Neural progenitor cell (in vitro differentiated cells): ENCODE data around the gene COL24A1. TPM values are rescaled to one million over a fixed set of nuclear protein-coding genes. Genes with fewer than 3 reads are reported as not detected.
A peak's percentile ranks its signal among the peaks of the same experiment; 100 is the strongest.

Experiments used
- DNase-seq: peaks from one replicate; pipeline ENCODE4 v3.0.0-alpha.2; 2016; ENCODE audit warnings: low spot score
- H2AFZ ChIP-seq: fragments of 200-600 bp; sonication (generic); replicated peaks from 2 replicates; pipeline ENCODE4 v1.6.1; 2016; ENCODE audit warnings: antibody characterized with exemption
- H3F3A ChIP-seq: fragments of 200-600 bp; sonication (generic); 2 replicates; pipeline ENCODE4 v1.6.1; 2016; ENCODE audit warnings: antibody characterized with exemption, low read depth
- H3K27ac ChIP-seq: fragments of 200-600 bp; sonication (generic); 2 replicates; pipeline ENCODE4 v1.5.1; 2016; ENCODE audit warnings: mild to moderate bottlenecking
- H3K27me3 ChIP-seq: fragments of 200-600 bp; sonication (generic); 2 replicates; pipeline ENCODE4 v1.6.1; 2016; ENCODE audit warnings: mild to moderate bottlenecking, moderate library complexity
- H3K36me3 ChIP-seq: fragments of 200-600 bp; sonication (generic); 2 replicates; pipeline ENCODE4 v1.5.1; 2016
- H3K4me1 ChIP-seq: fragments of 200-600 bp; sonication (generic); 2 replicates; pipeline ENCODE4 v1.6.1; 2016; ENCODE audit warnings: mixed run types
- H3K4me2 ChIP-seq: fragments of 200-600 bp; sonication (generic); 2 replicates; pipeline ENCODE4 v1.6.1; 2016
- H3K4me3 ChIP-seq: fragments of 200-600 bp; sonication (generic); 2 replicates; pipeline ENCODE4 v1.5.1; 2016
- H3K79me2 ChIP-seq: fragments of 200-600 bp; sonication (generic); 2 replicates; pipeline ENCODE4 v1.6.1; 2016; ENCODE audit warnings: low read depth
- H3K9ac ChIP-seq: fragments of 200-600 bp; sonication (generic); 2 replicates; pipeline ENCODE4 v1.6.1; 2016
- H3K9me3 ChIP-seq: fragments of 200-600 bp; sonication (generic); 2 replicates; pipeline ENCODE4 v1.5.1; 2016; ENCODE audit warnings: low read depth
- H4K20me1 ChIP-seq: fragments of 200-600 bp; sonication (generic); 2 replicates; pipeline ENCODE4 v1.6.1; 2016; ENCODE audit warnings: low read depth
- H3K27ac Mint-ChIP-seq: 3 replicates; pipeline ENCODE4 v1.8.0; 2021; ENCODE audit warnings: mixed read lengths
- H3K27me3 Mint-ChIP-seq: 2 replicates; pipeline ENCODE4 v1.8.0; 2022; ENCODE audit warnings: low read depth, mild to moderate bottlenecking, inconsistent platforms, moderate library complexity, mixed read lengths; ENCODE audit not compliant: insufficient read depth
- H3K36me3 Mint-ChIP-seq: 3 replicates; pipeline ENCODE4 v1.8.0; 2021; ENCODE audit warnings: mixed read lengths
- H3K4me1 Mint-ChIP-seq: 3 replicates; pipeline ENCODE4 v1.8.0; 2021; ENCODE audit warnings: mixed read lengths
- H3K4me3 Mint-ChIP-seq: 3 replicates; pipeline ENCODE4 v1.8.0; 2021; ENCODE audit warnings: mild to moderate bottlenecking, moderate library complexity, mixed read lengths
- H3K9me3 Mint-ChIP-seq: 3 replicates; pipeline ENCODE4 v1.8.0; 2020; ENCODE audit warnings: mixed read lengths
- EZH2 ChIP-seq: fragments of 200-600 bp; sonication (generic); IDR thresholded peaks from 2 replicates; pipeline ENCODE4 v1.6.1; 2017; ENCODE audit warnings: antibody characterized with exemption, mild to moderate bottlenecking, moderate library complexity
- EZH2phosphoT487 ChIP-seq: fragments of 200-600 bp; sonication (generic); IDR thresholded peaks from 2 replicates; pipeline ENCODE4 v1.6.1; 2017; ENCODE audit warnings: antibody characterized with exemption
- total RNA-seq: library from RNA; depleted of rRNA; stranded (reverse); fragments of >200 nt; gene quantifications from 2 replicates; pipeline ENCODE4 v1.2.3, GENCODE V29; 2015; ENCODE audit warnings: low replicate concordance
- TF ChIP-seq, protein P1 (sequence below): fragments of 200-600 bp; sonication (generic); IDR thresholded peaks from 2 replicates; pipeline ENCODE4 v1.5.1; 2017; ENCODE audit warnings: antibody characterized with exemption, mild to moderate bottlenecking

Gene COL24A1
- total RNA-seq, 1 donor from 2014 or later, result not detected

DNA sequence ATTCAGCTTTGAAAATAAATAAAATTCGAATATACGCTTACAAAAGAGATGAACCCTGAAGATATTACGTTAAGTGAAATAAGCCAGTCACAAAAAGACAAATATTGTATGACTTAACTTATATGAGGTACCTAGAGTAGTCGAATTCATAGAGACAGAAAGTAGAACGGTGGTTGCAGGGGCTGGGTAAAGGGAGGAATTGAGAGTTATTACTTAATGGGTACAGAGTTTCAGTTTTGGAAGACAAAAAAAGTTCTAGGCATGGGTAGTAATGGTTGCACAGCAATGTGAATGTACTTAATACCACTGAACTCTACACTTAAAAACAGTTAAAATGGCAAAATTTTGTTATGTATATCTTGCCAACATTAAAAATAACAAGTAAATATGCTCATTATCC, 399.7 kb downstream of the COL24A1 start:
- no peaks in the 10 kb centered on the region for H3K36me3 Mint-ChIP-seq
- H3K27me3 Mint-ChIP-seq, result no peaks in the 10 kb centered on the region
- H3K4me3 ChIP-seq, result no peak overlapping the region
- H3K9me3 ChIP-seq, result no peaks in the 10 kb centered on the region
- TF ChIP-seq, protein P1, sequence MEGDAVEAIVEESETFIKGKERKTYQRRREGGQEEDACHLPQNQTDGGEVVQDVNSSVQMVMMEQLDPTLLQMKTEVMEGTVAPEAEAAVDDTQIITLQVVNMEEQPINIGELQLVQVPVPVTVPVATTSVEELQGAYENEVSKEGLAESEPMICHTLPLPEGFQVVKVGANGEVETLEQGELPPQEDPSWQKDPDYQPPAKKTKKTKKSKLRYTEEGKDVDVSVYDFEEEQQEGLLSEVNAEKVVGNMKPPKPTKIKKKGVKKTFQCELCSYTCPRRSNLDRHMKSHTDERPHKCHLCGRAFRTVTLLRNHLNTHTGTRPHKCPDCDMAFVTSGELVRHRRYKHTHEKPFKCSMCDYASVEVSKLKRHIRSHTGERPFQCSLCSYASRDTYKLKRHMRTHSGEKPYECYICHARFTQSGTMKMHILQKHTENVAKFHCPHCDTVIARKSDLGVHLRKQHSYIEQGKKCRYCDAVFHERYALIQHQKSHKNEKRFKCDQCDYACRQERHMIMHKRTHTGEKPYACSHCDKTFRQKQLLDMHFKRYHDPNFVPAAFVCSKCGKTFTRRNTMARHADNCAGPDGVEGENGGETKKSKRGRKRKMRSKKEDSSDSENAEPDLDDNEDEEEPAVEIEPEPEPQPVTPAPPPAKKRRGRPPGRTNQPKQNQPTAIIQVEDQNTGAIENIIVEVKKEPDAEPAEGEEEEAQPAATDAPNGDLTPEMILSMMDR, result no peak
- TF ChIP-seq EZH2phosphoT487 (no peak), EZH2 (no peak)
- H4K20me1 ChIP-seq, result no peaks in the 10 kb centered on the region
- no peak overlapping the region for H3K27ac Mint-ChIP-seq
- H3K36me3 ChIP-seq, result no peaks in the 10 kb centered on the region
- DNase-seq, result no peak
- no peak overlapping the region for H3K4me2 ChIP-seq
- no peaks in the 10 kb centered on the region for H3K4me1 ChIP-seq
- H3K4me3 Mint-ChIP-seq, result no peak overlapping the region
- H3F3A ChIP-seq, result no peaks in the 10 kb centered on the region
- H3K79me2 ChIP-seq, result no peaks in the 10 kb centered on the region
- H3K4me1 Mint-ChIP-seq, result no peaks in the 10 kb centered on the region
- H2AFZ ChIP-seq, result no peak overlapping the region
- H3K9ac ChIP-seq, result no peak overlapping the region
- no peaks in the 10 kb centered on the region for H3K9me3 Mint-ChIP-seq
- H3K27me3 ChIP-seq, result no peaks in the 10 kb centered on the region
- no peak overlapping the region for H3K27ac ChIP-seq

DNA sequence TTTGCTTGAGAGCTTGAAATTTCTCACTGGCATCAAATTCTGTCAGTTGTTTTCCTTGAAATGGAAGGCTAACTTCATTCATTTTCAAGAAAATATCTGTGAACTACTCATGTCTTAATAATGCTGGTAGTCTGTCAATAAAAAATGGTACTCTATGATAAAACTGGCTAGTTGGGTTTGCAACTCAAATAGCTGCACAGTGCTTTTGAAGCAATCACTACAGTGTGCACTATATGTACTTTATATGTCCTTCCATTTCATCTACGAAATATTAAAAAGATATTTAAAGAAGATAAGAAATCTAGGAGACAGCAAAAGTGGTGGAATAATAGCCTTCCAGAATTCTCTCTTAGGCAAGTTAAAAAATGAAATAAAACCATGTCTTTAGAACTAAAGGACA, 408.5 kb downstream of the COL24A1 start:
- Mint-ChIP-seq H3K27ac (no peak overlapping the region), H3K36me3 (no peaks in the 10 kb centered on the region), H3K4me1 (no peaks in the 10 kb centered on the region), H3K4me3 (no peak overlapping the region), H3K27me3 (peaks cover 2% of the 10 kb centered on the region), H3K9me3 (no peaks in the 10 kb centered on the region)
- no peak overlapping the region for H2AFZ ChIP-seq
- H3K27me3 ChIP-seq, result no peaks in the 10 kb centered on the region
- H3K4me1 ChIP-seq, result no peaks in the 10 kb centered on the region
- TF ChIP-seq, protein P1, result no peak
- no peak for TF ChIP-seq EZH2phosphoT487
- no peak for TF ChIP-seq EZH2
- H3K27ac ChIP-seq, result no peak overlapping the region
- no peak overlapping the region for H3K9ac ChIP-seq
- H3K36me3 ChIP-seq, result no peaks in the 10 kb centered on the region
- DNase-seq, result no peak
- no peak overlapping the region for H3K4me2 ChIP-seq
- H3K9me3 ChIP-seq, result no peaks in the 10 kb centered on the region
- no peak overlapping the region for H3K4me3 ChIP-seq
- H3F3A ChIP-seq, result no peaks in the 10 kb centered on the region
- no peaks in the 10 kb centered on the region for H3K79me2 ChIP-seq
- H4K20me1 ChIP-seq, result no peaks in the 10 kb centered on the region

- Histone ChIP-seq H3K27ac (no peak overlapping the region), H3K27me3 (no peaks in the 10 kb centered on the region), H3K79me2 (no peaks in the 10 kb centered on the region), H3K36me3 (no peaks in the 10 kb centered on the region), H3F3A (no peaks in the 10 kb centered on the region), H3K4me3 (no peak overlapping the region), H2AFZ (no peak overlapping the region), H3K4me1 (no peaks in the 10 kb centered on the region), H3K9ac (no peak overlapping the region), H4K20me1 (no peaks in the 10 kb centered on the region), H3K9me3 (no peaks in the 10 kb centered on the region), H3K4me2 (no peak overlapping the region)
- H3K27me3 Mint-ChIP-seq, result peaks cover 2% of the 10 kb centered on the region
- no peaks in the 10 kb centered on the region for H3K9me3 Mint-ChIP-seq
- H3K4me1 Mint-ChIP-seq, result no peaks in the 10 kb centered on the region
- H3K4me3 Mint-ChIP-seq, result no peak overlapping the region
- H3K27ac Mint-ChIP-seq, result no peak overlapping the region
- TF ChIP-seq EZH2phosphoT487, result no peak
- TF ChIP-seq, protein P1, result peak; percentile 6
- no peak for DNase-seq
- H3K36me3 Mint-ChIP-seq, result no peaks in the 10 kb centered on the region
Observed at GRCh38 chr1:85746777-85747176, 409.8 kb downstream of the COL24A1 start.

DNA sequence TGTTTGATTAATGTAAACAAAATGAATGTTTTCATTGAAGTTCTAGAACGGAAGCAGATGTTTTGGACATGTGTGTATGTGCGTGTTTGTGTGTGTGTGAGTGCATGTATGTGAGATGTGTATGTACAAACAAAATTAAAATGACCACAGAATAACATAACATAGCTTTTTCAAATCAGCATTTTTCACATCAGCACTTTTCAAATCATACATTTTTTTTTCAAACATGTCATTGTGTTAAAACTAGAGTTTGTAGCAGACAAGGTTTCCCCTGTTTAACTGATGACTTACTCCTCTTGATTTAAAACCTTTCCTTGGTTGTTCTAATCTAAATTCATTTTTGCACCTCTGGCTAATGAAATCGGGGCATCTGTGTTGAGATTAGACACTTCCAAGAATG, 412.8 kb downstream of the COL24A1 start:
- TF ChIP-seq EZH2 (no peak), EZH2phosphoT487 (no peak)
- TF ChIP-seq, protein P1, result no peak
- Mint-ChIP-seq H3K4me1 (no peaks in the 10 kb centered on the region), H3K4me3 (no peak overlapping the region), H3K36me3 (no peaks in the 10 kb centered on the region), H3K9me3 (no peaks in the 10 kb centered on the region), H3K27me3 (peaks cover 2% of the 10 kb centered on the region), H3K27ac (no peak overlapping the region)
- DNase-seq, result no peak
- no peak overlapping the region for H3K4me2 ChIP-seq
- no peak overlapping the region for H3K9ac ChIP-seq
- no peaks in the 10 kb centered on the region for H3K79me2 ChIP-seq
- H3K9me3 ChIP-seq, result no peaks in the 10 kb centered on the region
- no peaks in the 10 kb centered on the region for H3K36me3 ChIP-seq
- H3K4me3 ChIP-seq, result no peak overlapping the region
- H3K27me3 ChIP-seq, result no peaks in the 10 kb centered on the region
- no peaks in the 10 kb centered on the region for H3K4me1 ChIP-seq
- H4K20me1 ChIP-seq, result no peaks in the 10 kb centered on the region
- no peak overlapping the region for H3K27ac ChIP-seq
- H2AFZ ChIP-seq, result no peak overlapping the region
- H3F3A ChIP-seq, result no peaks in the 10 kb centered on the region
